NCI-H510A (cell line): ENCODE data around the gene DYRK3.

Experiments used
- DNase-seq: peaks from one replicate; lab custom pipeline; 2025; lab: John Stamatoyannopoulos, UW

DYRK3 gene

GRCh38 chr1:206661161-206661820 is 26.0 kb downstream of the DYRK3 start:
- DNase-seq = no peak

DNA sequence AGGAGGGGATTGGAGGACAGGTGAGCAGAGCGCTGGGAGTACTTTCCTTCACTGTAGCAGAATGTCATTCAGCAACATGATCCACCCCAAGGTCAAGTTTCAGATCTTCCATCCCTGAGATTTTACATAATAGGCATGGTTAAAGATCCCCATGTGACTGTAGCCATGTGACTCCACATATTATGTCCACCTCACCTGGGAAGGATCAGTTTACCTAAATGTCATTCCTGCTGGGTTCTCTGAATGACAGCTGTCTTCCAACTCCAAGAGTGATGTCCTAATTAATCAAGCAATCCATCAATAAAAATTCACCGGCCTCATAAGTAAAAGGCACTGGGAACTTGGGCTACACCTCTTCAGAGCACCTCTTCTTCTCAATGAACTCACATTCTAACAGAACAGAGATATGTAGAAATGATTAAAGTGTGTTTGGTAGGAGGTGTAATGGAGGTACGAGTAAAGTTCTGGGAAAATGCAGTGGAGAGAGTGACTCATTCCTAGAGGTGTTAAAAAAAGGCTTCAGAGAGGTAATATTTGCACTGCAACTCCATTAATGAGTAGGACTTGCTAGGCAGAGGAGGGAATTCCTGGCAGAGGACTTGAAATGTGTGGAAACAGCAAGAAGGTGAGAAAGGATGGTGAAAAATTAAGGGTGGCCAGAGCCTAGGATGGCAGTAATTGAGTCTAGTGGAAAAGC is 27.2 kb downstream of the DYRK3 start:
- no peak for DNase-seq

GRCh38 chr1:206663362-206663761 is 28.0 kb downstream of the DYRK3 start:
- DNase-seq = no peak

GRCh38 chr1:206663832-206664652 is 28.7 kb downstream of the DYRK3 start:
- DNase-seq = no peak

DNA sequence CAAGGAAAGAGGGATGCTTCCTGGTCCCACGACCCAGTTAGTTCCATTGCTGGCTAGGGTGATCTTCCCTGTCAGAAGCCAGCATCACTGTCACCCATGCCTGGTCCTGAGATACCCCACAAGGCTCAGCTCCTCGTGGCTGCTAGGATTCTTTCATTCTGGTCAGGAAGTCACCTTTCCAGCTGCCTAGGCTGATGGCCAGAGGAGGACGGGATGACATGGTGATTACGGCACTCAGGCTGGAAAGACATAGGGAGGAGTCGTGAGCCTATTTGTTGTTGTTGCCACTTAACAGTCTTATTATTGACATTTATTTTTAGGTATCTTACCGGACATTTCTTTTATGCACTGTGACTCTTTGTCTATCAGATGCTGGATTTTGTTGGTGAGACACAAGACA is 29.4 kb downstream of the DYRK3 start:
- DNase-seq = no peak

DNA sequence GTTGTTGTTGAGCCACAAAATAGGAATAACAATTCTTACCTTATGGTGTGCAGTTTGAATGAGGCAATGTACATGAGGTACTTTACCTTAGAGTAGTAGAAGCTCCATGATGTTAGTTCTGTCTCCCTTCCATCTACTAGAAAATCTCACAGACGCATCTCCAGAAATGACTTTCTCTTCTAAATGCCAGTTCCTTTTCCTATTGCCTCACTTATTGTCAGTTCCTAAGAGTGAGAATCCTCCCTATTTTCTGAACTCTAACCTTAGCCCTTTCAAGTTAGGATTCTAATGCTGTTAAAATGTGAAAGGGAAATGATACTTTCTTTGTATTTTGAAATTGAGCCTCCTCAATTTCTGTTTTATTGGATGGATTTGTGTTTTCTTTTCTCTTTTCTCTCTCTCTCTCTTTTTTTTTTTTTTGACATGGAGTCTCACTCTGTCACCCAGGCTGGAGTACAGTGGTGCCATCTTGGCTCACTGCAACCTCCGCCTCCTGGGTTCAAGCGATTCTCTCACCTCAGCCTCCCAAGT is 30.8 kb downstream of the DYRK3 start:
- no peak for DNase-seq

DNA sequence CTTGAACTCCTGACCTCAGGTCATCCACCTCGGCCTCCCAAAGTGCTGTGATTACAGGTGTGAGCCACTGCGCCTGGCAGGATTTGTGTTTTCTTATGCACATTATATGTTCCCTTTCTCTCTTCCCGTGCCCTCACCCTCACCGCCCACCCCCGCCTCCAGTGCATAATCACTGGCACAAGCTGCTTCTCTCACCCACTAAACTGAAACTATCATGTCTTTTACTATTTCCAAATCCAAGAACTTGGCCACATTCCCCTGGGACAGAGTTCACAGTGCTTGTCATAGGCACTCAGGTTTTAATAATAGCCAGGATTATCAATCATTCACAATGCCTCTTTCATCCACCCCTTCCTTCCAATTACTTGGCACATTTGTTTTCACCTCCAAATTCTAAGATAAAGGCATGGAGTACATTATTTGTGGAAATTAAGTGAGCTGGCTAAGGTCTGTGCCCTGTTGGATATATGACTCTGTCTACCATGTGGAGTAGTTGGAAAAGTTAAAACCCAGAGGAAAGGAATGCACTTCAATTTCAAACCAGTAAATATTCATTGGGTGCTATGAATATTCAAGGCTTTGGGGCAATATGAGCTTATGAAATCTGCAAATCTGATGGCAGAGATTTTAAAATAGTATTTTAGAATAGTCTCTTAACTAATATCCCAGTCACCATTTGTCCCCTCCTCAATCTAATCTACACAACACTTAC is 31.8 kb downstream of the DYRK3 start:
- DNase-seq = no peak

DNA sequence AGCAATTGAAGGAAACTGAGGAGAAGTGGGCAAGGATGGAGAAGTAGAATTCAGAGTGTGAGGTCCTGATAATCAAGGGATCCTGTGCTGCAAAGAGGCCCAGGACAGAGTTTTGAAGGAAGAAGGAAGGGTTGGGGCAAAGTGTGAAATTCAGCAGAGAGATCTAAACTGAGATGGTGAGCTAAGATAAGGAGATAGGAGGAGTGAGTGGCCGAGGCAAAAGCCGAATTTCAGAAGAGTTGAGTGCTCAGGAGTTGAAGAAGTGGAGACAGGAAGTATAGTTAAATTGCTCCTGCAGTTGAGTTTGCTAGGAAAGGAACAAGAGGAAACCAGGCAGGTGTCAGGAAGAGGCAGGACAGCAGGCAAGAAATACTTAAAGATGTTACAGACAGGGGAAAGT is 33.0 kb downstream of the DYRK3 start:
- DNase-seq = no peak

- DNase-seq = no peak
Measured at GRCh38 chr1:206668874-206669410, 33.6 kb downstream of the DYRK3 start.

- DNase-seq = no peak
Measured at GRCh38 chr1:206672011-206672688, 36.8 kb downstream of the DYRK3 start.

DNA sequence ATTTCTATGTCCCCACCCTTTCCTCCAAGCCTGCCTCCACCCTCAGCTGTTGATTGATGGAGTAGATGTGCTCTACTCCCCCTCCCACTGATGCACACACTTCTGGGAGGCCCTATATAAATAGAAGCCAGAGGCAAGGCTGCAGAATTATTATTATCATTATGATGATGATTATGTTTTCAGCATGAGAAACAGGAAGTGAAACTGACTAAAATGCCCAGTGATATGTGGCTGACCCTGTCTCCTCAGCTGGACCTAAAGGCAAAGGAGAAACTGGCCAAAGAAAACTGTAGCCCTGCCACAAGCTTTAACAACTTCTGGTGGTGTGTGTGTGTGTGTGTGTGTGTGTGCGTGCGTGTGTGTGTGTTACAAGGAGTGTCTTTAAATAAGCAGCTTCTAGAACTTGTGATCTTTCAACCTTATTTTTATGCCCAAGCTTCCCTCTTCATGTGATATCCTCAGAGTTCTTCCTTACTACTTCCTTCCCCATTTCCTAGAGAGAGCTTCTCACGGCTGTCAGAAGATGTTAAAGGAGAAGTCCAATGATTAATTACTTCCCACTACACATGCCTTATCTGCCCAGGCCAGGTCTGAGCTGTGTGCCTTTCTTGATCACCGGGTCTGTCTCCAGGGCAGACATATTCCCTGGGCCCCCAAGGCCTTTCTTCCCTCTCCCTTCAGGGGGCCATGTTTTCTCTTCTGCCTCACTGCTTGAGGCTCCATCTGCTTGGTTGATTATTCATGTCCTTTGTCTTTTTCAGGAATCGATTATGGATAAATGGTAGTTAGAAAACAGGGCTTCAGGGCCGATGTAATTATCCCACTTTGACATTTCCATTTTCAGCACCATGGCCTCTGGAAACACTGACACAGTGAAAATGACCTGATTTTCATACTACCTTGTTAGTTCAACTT is 37.8 kb downstream of the DYRK3 start:
- no peak for DNase-seq

DNA sequence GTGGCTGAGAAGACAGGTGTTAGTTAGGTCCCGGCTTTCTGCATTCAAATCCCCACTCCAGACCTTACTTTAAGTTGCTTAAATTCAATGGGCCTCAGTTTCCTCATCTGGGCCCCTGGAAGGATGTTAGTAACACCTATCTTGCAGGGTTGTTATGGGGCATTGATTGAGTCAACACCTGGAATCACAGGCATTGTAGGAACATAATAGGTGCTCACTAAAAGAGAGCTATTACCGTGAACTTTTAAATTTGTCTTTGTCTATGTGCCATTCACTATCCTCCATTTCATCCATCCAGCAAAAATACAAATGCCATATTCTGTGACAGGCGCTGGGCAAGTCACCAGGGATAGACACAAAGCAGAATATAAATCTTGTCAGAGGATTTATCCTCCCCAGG is 38.9 kb downstream of the DYRK3 start:
- no peak for DNase-seq

GRCh38 chr1:206674745-206675175 is 39.4 kb downstream of the DYRK3 start:
- DNase-seq = no peak

DNA sequence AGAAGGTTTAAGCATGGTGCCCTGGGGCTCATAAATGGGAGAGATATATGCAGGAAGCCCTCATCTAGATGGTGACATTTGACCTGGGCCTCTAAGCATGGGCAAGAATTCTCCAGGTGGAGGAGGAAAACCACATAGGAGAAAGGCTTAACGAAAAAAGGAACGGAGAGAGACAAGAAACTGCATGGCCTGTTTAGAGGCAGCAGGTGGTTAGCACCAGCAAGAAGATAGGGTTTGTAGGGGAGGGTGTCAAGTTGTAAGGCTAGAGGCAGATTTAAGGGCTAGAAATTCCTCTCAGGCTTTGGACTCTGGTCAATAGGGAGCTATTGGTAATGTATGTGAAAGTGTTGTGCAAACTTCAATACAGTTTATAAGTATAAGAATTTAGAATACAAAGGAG is 41.2 kb downstream of the DYRK3 start:
- DNase-seq = no peak

GRCh38 chr1:206678490-206678889 is 43.2 kb downstream of the DYRK3 start:
- no peak for DNase-seq

DNA sequence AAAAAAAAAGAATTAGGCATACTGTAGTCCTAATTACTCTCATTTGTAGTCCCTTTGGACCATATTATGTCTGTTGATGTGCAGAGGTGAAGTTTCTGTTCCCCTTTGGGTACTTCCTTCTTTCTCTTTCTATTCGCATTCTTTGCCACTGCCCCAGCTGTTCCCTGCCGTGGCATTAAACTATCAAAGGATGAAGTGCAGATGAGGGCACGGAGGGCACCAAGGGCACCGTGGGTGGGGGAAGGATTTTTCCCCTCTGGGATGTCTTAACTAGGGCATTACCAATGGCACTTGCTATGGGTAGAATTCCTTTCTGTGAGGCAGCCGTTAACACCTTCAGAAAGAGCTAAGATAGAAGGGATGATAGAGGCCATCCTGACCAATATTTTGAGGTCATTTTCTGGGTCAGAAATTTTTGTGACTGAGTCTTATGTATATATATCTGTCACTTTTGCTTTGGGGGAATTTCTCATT is 44.4 kb downstream of the DYRK3 start:
- DNase-seq = no peak

DNA sequence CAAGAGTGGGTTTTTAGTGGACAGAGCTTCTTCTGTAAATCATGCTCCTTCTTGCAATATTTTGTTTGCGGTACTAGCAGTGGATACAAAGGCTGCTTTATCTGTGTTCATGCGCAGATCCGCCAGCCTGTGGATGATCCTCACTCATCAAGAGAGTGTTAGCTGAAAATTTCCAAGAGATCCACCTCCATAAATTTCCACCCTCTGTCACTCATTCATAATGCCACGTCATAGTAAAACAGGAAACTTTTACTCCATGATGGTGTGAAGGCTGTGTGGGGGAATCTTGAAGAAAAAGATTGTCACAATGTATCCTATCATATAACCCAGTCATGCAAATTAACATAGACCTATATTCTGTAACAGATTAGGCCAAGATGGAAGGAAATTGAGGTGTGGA is 44.9 kb downstream of the DYRK3 start:
- no peak for DNase-seq

GRCh38 chr1:206681359-206681758 is 46.0 kb downstream of the DYRK3 start:
- no peak for DNase-seq

- DNase-seq = no peak
Measured at GRCh38 chr1:206682111-206682510, 46.8 kb downstream of the DYRK3 start.

DNA sequence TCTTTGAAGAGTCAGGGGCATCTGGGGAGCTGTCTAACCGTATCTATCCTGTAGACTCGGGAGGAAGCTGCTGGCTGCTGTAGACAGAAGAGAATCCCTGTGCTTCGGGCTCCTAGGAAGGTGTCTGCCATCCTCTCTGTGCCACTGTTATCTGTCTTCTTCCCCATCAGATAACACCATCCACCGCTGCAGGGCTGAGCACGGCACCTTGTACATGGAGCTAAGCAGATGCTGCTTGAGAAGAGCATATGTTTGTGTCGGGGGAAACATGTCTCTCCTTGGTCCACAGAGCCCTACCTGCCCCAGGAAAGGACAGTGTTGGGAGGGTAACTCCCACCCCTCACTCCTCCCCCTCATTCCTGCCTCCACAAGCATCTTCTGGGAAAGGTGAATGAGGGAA is 48.0 kb downstream of the DYRK3 start:
- DNase-seq = no peak
